GM23338 (cell line): ENCODE measurements around the gene CPNE2.

Source experiments
- CTCF ChIP-seq, 2 experiments: fragments of 200-600 bp in 1 of 2; sonication (generic) in 1 of 2; conservative IDR thresholded peaks; 2 replicates each; pipeline versions ENCODE4 v1.5.1 to v1.6.1; 2016 to 2017; ENCODE audit warnings: antibody characterized with exemption in 2 of 2, low read depth in 2 of 2, mild to moderate bottlenecking in 2 of 2, moderate library complexity in 1 of 2
- EZH2 ChIP-seq: fragments of 200-600 bp; sonication (generic); IDR thresholded peaks from one replicate; pipeline ENCODE4 v1.8.0; 2017; ENCODE audit warnings: antibody characterized with exemption, mild to moderate bottlenecking, low read depth; ENCODE audit not compliant: unreplicated experiment
- EZH2phosphoT487 ChIP-seq: fragments of 200-600 bp; sonication (generic); IDR thresholded peaks from one replicate; pipeline ENCODE4 v1.8.1; 2018; ENCODE audit warnings: antibody characterized with exemption; ENCODE audit not compliant: unreplicated experiment
- JUNB ChIP-seq: IDR thresholded peaks from one replicate; pipeline ENCODE4 v1.6.1; 2016; ENCODE audit warnings: antibody characterized with exemption; ENCODE audit not compliant: unreplicated experiment
- NANOG ChIP-seq: IDR thresholded peaks from 2 replicates; pipeline ENCODE4 v1.6.1; 2016; ENCODE audit warnings: antibody characterized with exemption, borderline replicate concordance
- POLR2AphosphoS5 ChIP-seq: IDR thresholded peaks from 2 replicates; pipeline ENCODE4 v1.6.1; 2016; ENCODE audit warnings: antibody characterized with exemption, low read depth
- REST ChIP-seq: IDR thresholded peaks from one replicate; pipeline ENCODE4 v1.6.1; 2018; ENCODE audit warnings: antibody characterized with exemption; ENCODE audit not compliant: unreplicated experiment
- STAT1 ChIP-seq: IDR thresholded peaks from one replicate; pipeline ENCODE4 v1.6.1; 2016; ENCODE audit warnings: antibody characterized with exemption; ENCODE audit not compliant: unreplicated experiment
- ZNF114 ChIP-seq: fragments of 250-450 bp; sonication (Bioruptor Pico); IDR thresholded peaks from 2 replicates; pipeline ENCODE4 v1.5.0; 2020; ENCODE audit warnings: mild to moderate bottlenecking, moderate library complexity

- TF ChIP-seq JUNB = no peak
- no peak for TF ChIP-seq CTCF (conservative IDR thresholded peaks at IDR 0.05; ENCODE audit: low read depth in 2 of 2)
- TF ChIP-seq POLR2AphosphoS5 = no peak
- no peak for TF ChIP-seq REST
- TF ChIP-seq EZH2 = no peak
- TF ChIP-seq ZNF114 = no peak
- no peak for TF ChIP-seq NANOG
- no peak for TF ChIP-seq EZH2phosphoT487
- no peak for TF ChIP-seq STAT1
Measured at GRCh38 chr16:57115514-57116182, 23.3 kb downstream of the CPNE2 start.
